Chondrocyte (in vitro differentiated cells): ENCODE measurements around the gene MAK. TPM values are rescaled to one million over a fixed set of nuclear protein-coding genes. Genes with fewer than 3 reads are reported as not detected.
"Not testable (repeated sequence)": the region's sequence is repeated elsewhere in the genome, so short reads cannot be mapped to it uniquely, and the experiment has no call there.

Source experiments
- DNase-seq: peaks from one replicate; pipeline ENCODE4 v3.0.0; 2021; ENCODE audit warnings: mixed read lengths, low spot score
- H3K27ac Mint-ChIP-seq: one replicate; pipeline ENCODE4 v1.8.0; 2021; ENCODE audit warnings: mild to moderate bottlenecking, moderate library complexity, mixed read lengths; ENCODE audit not compliant: unreplicated experiment
- H3K27me3 Mint-ChIP-seq: 2 replicates; pipeline ENCODE4 v1.8.0; 2021; ENCODE audit warnings: low read depth, mixed read lengths
- H3K36me3 Mint-ChIP-seq: 2 replicates; pipeline ENCODE4 v1.8.0; 2021; ENCODE audit warnings: low read depth, mixed read lengths
- H3K4me1 Mint-ChIP-seq: 2 replicates; pipeline ENCODE4 v1.8.0; 2021; ENCODE audit warnings: low read depth, mild to moderate bottlenecking, mixed read lengths
- H3K4me3 Mint-ChIP-seq: one replicate; pipeline ENCODE4 v1.8.0; 2021; ENCODE audit warnings: mild to moderate bottlenecking, moderate library complexity, mixed read lengths; ENCODE audit not compliant: unreplicated experiment
- H3K9me3 Mint-ChIP-seq: 2 replicates; pipeline ENCODE4 v1.8.0; 2021; ENCODE audit warnings: low read depth, mixed read lengths
- CTCF ChIP-seq: fragments of 200-600 bp; sonication (generic); IDR thresholded peaks from 2 replicates; pipeline ENCODE4 v1.5.0; 2021; ENCODE audit warnings: antibody characterized with exemption, mild to moderate bottlenecking, moderate library complexity
- long read RNA-seq: library from polyadenylated mRNA; stranded (forward); transcript quantifications from one replicate; pipeline ENCODE4 v2.0.0, GENCODE V29; 2021
- total RNA-seq: library from RNA; stranded (reverse); gene quantifications from 3 replicates; pipeline ENCODE4 v1.2.1, GENCODE V29; 2021

MAK gene
- total RNA-seq = not detected in 3 replicates
- long read RNA-seq = 0 reads

GRCh38 chr6:10837995-10838793 is at the start of gene MAK:
MAK (minus strand) TSS chr6:10838539; CDS start chr6:10830648, 7,891 bp downstream.
- peak within 1 kb of the TSS; percentile 70 for H3K4me3 Mint-ChIP-seq
- TF ChIP-seq CTCF = no peak
- peaks cover 2% of the 10 kb centered on the region for H3K36me3 Mint-ChIP-seq
- no peaks in the 10 kb centered on the region for H3K9me3 Mint-ChIP-seq
- peak; percentile 94 for DNase-seq
- H3K4me1 Mint-ChIP-seq = peaks cover 17% of the 10 kb centered on the region
- peaks cover 42% of the 10 kb centered on the region for H3K27me3 Mint-ChIP-seq
- H3K27ac Mint-ChIP-seq = no peak within 1 kb of the TSS

- DNase-seq = no peak
- H3K9me3 Mint-ChIP-seq = peaks cover 13% of the 10 kb centered on the region
- TF ChIP-seq CTCF = peak; percentile 80
- H3K4me1 Mint-ChIP-seq = peaks cover 14% of the 10 kb centered on the region
- H3K4me3 Mint-ChIP-seq = peak within 1 kb of the TSS; percentile 92
- H3K36me3 Mint-ChIP-seq = peaks cover 4% of the 10 kb centered on the region
- H3K27ac Mint-ChIP-seq = peak within 1 kb of the TSS; percentile 93
- peaks cover 19% of the 10 kb centered on the region for H3K27me3 Mint-ChIP-seq
Observed at GRCh38 chr6:10886691-10887502, 48.6 kb upstream of the MAK start, which contains the start of gene SYCP2L. SYCP2L (plus strand) TSS chr6:10887052; CDS start chr6:10887127, 75 bp downstream.

GRCh38 chr6:10886365-10886690 is 48.0 kb upstream of the MAK start:
- not testable (repeated sequence) for H3K36me3 Mint-ChIP-seq, DNase-seq, H3K27ac Mint-ChIP-seq
- H3K9me3 Mint-ChIP-seq = peaks cover 13% of the 10 kb centered on the region
- peaks cover 17% of the 10 kb centered on the region for H3K4me1 Mint-ChIP-seq
- peak overlapping the region; percentile 92 for H3K4me3 Mint-ChIP-seq
- H3K27me3 Mint-ChIP-seq = peaks cover 24% of the 10 kb centered on the region

GRCh38 chr6:10884245-10884972 is 46.1 kb upstream of the MAK start:
- Mint-ChIP-seq H3K36me3 (no peaks in the 10 kb centered on the region), H3K27ac (no peak overlapping the region), H3K4me1 (peaks cover 17% of the 10 kb centered on the region), H3K9me3 (no peaks in the 10 kb centered on the region), H3K4me3 (no peak overlapping the region), H3K27me3 (peaks cover 40% of the 10 kb centered on the region)
- TF ChIP-seq CTCF = no peak
- DNase-seq = no peak

- H3K36me3 Mint-ChIP-seq = no peaks in the 10 kb centered on the region
- H3K27ac Mint-ChIP-seq = no peak overlapping the region
- H3K9me3 Mint-ChIP-seq = no peaks in the 10 kb centered on the region
- H3K4me3 Mint-ChIP-seq = no peak overlapping the region
- peaks cover 40% of the 10 kb centered on the region for H3K27me3 Mint-ChIP-seq
- DNase-seq = no peak
- TF ChIP-seq CTCF = no peak
- H3K4me1 Mint-ChIP-seq = peaks cover 17% of the 10 kb centered on the region
Observed at GRCh38 chr6:10883312-10884244, 45.2 kb upstream of the MAK start.
